Mucosa of rectum (tissue), 2 donors: ENCODE measurements around the gene CIDEA.

Experiments used
- H3K27ac ChIP-seq, 2 donors: one replicate each; pipeline ENCODE4 v1.7.0; 2013; ENCODE audit warnings: inconsistent platforms in 2 of 2, low read depth in 2 of 2, low read length in 2 of 2
- H3K27me3 ChIP-seq, 2 donors: one replicate each; pipeline ENCODE4 v1.7.0; 2013; ENCODE audit warnings: low read length in 2 of 2; ENCODE audit not compliant: control insufficient read depth in 2 of 2, insufficient read depth in 2 of 2
- H3K36me3 ChIP-seq, 2 donors: one replicate each; pipeline ENCODE4 v1.7.0; 2013; ENCODE audit warnings: low read length in 2 of 2; ENCODE audit not compliant: control insufficient read depth in 2 of 2, insufficient read depth in 2 of 2
- H3K4me1 ChIP-seq, 2 donors: one replicate each; pipeline ENCODE4 v1.7.0; 2013; ENCODE audit warnings: low read length in 2 of 2, mild to moderate bottlenecking in 1 of 2; ENCODE audit not compliant: control insufficient read depth in 2 of 2, insufficient read depth in 2 of 2
- H3K4me3 ChIP-seq, 2 donors: one replicate each; pipeline ENCODE4 v1.7.0; 2013; ENCODE audit warnings: low read length in 2 of 2
- H3K9ac ChIP-seq, 2 donors: one replicate each; pipeline ENCODE4 v1.7.0; 2013; ENCODE audit warnings: low read length in 2 of 2, low read depth in 1 of 2, mild to moderate bottlenecking in 1 of 2
- H3K9me3 ChIP-seq, 2 donors: one replicate each; pipeline ENCODE4 v1.7.0; 2013; ENCODE audit warnings: low read length in 2 of 2; ENCODE audit not compliant: control insufficient read depth in 2 of 2
- donor health status: healthy.
- donor health status: Normal muscosa, but diverticular disease.

CIDEA gene

GRCh38 chr18:12307701-12308385, 53.7 kb downstream of the CIDEA start, which contains the start of gene TUBB6:
TSS of gene TUBB6 (plus strand) at chr18:12308241. CDS start at chr18:12308293, 52 bp downstream.
- Histone ChIP-seq H3K9ac (peak within 1 kb of the TSS; percentile 60 to 73), H3K27me3 (peaks cover 16 to 23% of the 10 kb centered on the region in 2 donors), H3K36me3 (no peaks in the 10 kb centered on the region), H3K4me1 (peaks cover 2 to 8% of the 10 kb centered on the region in 2 donors), H3K4me3 (peak within 1 kb of the TSS; percentile 63 to 69), H3K27ac (peak within 1 kb of the TSS; percentile 83), H3K9me3 (no peaks in the 10 kb centered on the region)

GRCh38 chr18:12308386-12309100, 54.4 kb downstream of the CIDEA start:
- peaks cover 2 to 8% of the 10 kb centered on the region in 2 donors for H3K4me1 ChIP-seq
- peak overlapping the region; percentile 82 to 83 for H3K27ac ChIP-seq
- H3K4me3 ChIP-seq: peak overlapping the region; percentile 63 to 69
- H3K9ac ChIP-seq: peak overlapping the region; percentile 43 to 73
- H3K36me3 ChIP-seq: no peaks in the 10 kb centered on the region
- H3K27me3 ChIP-seq: peaks cover 16 to 23% of the 10 kb centered on the region in 2 donors
- H3K9me3 ChIP-seq: no peaks in the 10 kb centered on the region

GRCh38 chr18:12309683-12310198, 55.6 kb downstream of the CIDEA start:
- no peak overlapping the region for H3K27ac ChIP-seq
- no peaks in the 10 kb centered on the region for H3K9me3 ChIP-seq
- H3K4me1 ChIP-seq: peaks cover 2 to 10% of the 10 kb centered on the region in 2 donors

GRCh38 chr18:12310762-12311161, 56.6 kb downstream of the CIDEA start:
- Histone ChIP-seq H3K27me3 (peaks cover 12 to 16% of the 10 kb centered on the region in 2 donors), H3K27ac (no peak overlapping the region), H3K36me3 (no peaks in the 10 kb centered on the region), H3K9me3 (no peaks in the 10 kb centered on the region), H3K4me3 (no peak overlapping the region), H3K9ac (no peak overlapping the region), H3K4me1 (peaks cover 5 to 10% of the 10 kb centered on the region in 2 donors)

More at GRCh38 chr18:12309683-12310198, 55.6 kb downstream of the CIDEA start:
- Histone ChIP-seq H3K27me3 (peaks cover 16 to 23% of the 10 kb centered on the region in 2 donors), H3K36me3 (no peaks in the 10 kb centered on the region), H3K4me3 (peak overlapping the region; percentile 6 to 14), H3K9ac (no peak overlapping the region)

GRCh38 chr18:12312976-12313375, 58.8 kb downstream of the CIDEA start:
- peaks cover 3 to 13% of the 10 kb centered on the region in 2 donors for H3K4me1 ChIP-seq

GRCh38 chr18:12313530-12314245, 59.5 kb downstream of the CIDEA start:
- H3K27ac ChIP-seq: no peak overlapping the region

More at GRCh38 chr18:12312976-12313375, 58.8 kb downstream of the CIDEA start:
- Histone ChIP-seq H3K27ac (no peak overlapping the region), H3K4me3 (no peak overlapping the region), H3K9ac (no peak overlapping the region), H3K27me3 (peaks cover 4 to 6% of the 10 kb centered on the region in 2 donors), H3K36me3 (no peaks in the 10 kb centered on the region), H3K9me3 (no peaks in the 10 kb centered on the region)

GRCh38 chr18:12314591-12315305, 60.6 kb downstream of the CIDEA start:
- Histone ChIP-seq H3K4me1 (peaks cover 3 to 9% of the 10 kb centered on the region in 2 donors), H3K4me3 (no peak overlapping the region), H3K27ac (no peak overlapping the region), H3K27me3 (peaks cover 2% of the 10 kb centered on the region in 2 donors), H3K9ac (no peak overlapping the region), H3K9me3 (no peaks in the 10 kb centered on the region), H3K36me3 (no peaks in the 10 kb centered on the region)

More at GRCh38 chr18:12313530-12314245, 59.5 kb downstream of the CIDEA start:
- Histone ChIP-seq H3K36me3 (no peaks in the 10 kb centered on the region), H3K4me3 (no peak overlapping the region), H3K4me1 (peaks cover 3 to 13% of the 10 kb centered on the region in 2 donors), H3K27me3 (peaks cover 4 to 6% of the 10 kb centered on the region in 2 donors), H3K9ac (no peak overlapping the region), H3K9me3 (no peaks in the 10 kb centered on the region)

GRCh38 chr18:12315490-12315889, 61.3 kb downstream of the CIDEA start:
- Histone ChIP-seq H3K4me1 (peaks cover 3 to 7% of the 10 kb centered on the region in 2 donors), H3K27me3 (no peaks in the 10 kb centered on the region), H3K36me3 (peaks cover 0 to 2% of the 10 kb centered on the region in 2 donors), H3K9ac (no peak overlapping the region), H3K9me3 (no peaks in the 10 kb centered on the region), H3K4me3 (no peak overlapping the region), H3K27ac (no peak overlapping the region)

- Histone ChIP-seq H3K9ac (no peak overlapping the region), H3K27ac (peak overlapping the region in 1 of 2 donors; percentile 13), H3K9me3 (no peaks in the 10 kb centered on the region), H3K36me3 (peaks cover 0 to 5% of the 10 kb centered on the region in 2 donors), H3K27me3 (no peaks in the 10 kb centered on the region), H3K4me1 (peaks cover 3 to 7% of the 10 kb centered on the region in 2 donors), H3K4me3 (no peak overlapping the region)
Measured at GRCh38 chr18:12315911-12316310, 61.8 kb downstream of the CIDEA start.
